ENCODE measurements around the gene PARD3B.

GRCh38 chr2:204896146-204896545 lies 350.9 kb downstream of the PARD3B start:
- TF ChIP-seq EP300 (IDR thresholded peaks at IDR 0.05; ENCODE audit: low read depth in 2 of 2, low read length in 2 of 2), result no peak
- no peak for TF ChIP-seq EP300 (CRISPR knock-in tag; IDR thresholded peaks at IDR 0.05; ENCODE audit: borderline replicate concordance)
- TF ChIP-seq ZNF557 (CRISPR knock-in tag; IDR thresholded peaks at IDR 0.05), result no peak
- TF ChIP-seq POLR2AphosphoS5 (IDR thresholded peaks at IDR 0.05; ENCODE audit: low read depth, low read length), result no peak
- no peak for TF ChIP-seq ZNF513 (CRISPR knock-in tag; conservative IDR thresholded peaks at IDR 0.05)
- TF ChIP-seq ZNF232 (CRISPR knock-in tag; IDR thresholded peaks at IDR 0.05; ENCODE audit: borderline replicate concordance), result no peak
- TF ChIP-seq SETDB1 (CRISPR knock-in tag; IDR thresholded peaks at IDR 0.05; ENCODE audit: borderline replicate concordance), result no peak
- TF ChIP-seq NFIB (CRISPR knock-in tag; IDR thresholded peaks at IDR 0.05; ENCODE audit: borderline replicate concordance), result no peak
- no peak for TF ChIP-seq ZNF572 (CRISPR knock-in tag; IDR thresholded peaks at IDR 0.05)
- no peak for TF ChIP-seq CTCF (CRISPR knock-in tag; IDR thresholded peaks at IDR 0.05)
- TF ChIP-seq YEATS4 (CRISPR knock-in tag; IDR thresholded peaks at IDR 0.05; ENCODE audit: borderline replicate concordance), result no peak
- TF ChIP-seq CHD2 (IDR thresholded peaks at IDR 0.05; ENCODE audit: low read depth, low read length), result no peak
- TF ChIP-seq ESRRA (CRISPR knock-in tag; IDR thresholded peaks at IDR 0.05; ENCODE audit: low read depth), result no peak

Measured in HepG2 (cell line).